ENCODE data around the gene ABLIM3.

The ABLIM3 gene

DNA sequence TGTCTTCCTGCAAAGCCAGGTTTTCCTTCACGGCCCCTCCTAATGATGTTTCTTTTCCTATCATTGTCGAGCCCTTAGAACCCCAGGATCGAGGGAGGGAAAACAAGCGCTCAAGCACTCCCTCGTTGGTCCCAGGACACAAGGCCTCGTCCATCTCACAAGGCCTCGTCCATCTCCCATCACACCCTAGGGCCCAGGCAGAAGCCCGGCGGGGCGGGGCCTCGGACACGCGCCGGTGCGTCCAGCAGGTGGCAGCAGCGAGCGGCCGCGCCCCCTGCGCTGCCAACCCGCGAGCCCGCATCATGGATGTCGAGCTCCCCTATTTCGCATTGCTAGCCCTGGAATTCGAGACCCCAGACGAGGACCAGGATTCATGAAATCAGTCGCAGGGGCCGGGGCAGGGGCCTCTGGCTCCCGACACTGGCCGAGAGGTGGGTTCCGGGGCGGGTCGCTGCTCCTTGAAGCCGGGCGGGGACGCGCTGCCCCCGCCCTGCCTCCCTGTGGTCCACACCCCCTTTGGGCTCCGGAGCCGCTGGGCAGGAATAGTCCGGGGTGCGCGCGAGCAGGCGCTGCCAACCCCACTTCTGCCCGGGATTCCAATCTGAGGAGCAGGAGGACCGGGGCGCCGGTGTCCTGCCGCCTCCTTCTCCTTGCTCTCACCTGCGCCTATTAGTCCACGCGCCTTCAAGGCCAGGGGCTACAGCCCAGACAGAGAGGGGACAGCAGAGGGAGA lies at the start of gene ABLIM3:
ABLIM3 (plus strand) TSS at position 270 of the 733 bp plus-strand sequence. CDS start 603 bp downstream, outside the sequence.
- peak; percentile 58 for DNase-seq

GRCh38 chr5:149093625-149094024 lies 47.7 kb upstream of the ABLIM3 start:
- DNase-seq, result no peak

GRCh38 chr5:149094996-149095395 lies 46.3 kb upstream of the ABLIM3 start:
- DNase-seq, result no peak

DNA sequence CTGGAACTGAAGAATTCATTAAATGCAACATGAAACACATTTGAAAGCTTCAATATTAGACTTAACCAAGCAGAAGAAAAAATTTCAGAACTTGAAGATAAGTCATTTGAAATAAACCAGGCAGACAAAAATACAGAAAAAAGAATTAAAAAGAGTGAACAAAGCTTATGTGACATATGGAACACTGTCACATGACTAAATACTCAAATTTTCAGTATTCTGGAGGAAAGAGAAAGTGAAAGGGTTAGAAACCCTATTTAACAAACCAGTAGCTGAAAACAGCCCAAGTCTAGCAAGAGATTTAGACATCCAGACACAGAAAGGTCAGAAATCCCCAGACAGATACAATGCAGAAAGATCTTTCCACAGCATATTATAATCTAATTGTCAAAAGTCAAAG lies 41.4 kb upstream of the ABLIM3 start:
- DNase-seq, result no peak

DNA sequence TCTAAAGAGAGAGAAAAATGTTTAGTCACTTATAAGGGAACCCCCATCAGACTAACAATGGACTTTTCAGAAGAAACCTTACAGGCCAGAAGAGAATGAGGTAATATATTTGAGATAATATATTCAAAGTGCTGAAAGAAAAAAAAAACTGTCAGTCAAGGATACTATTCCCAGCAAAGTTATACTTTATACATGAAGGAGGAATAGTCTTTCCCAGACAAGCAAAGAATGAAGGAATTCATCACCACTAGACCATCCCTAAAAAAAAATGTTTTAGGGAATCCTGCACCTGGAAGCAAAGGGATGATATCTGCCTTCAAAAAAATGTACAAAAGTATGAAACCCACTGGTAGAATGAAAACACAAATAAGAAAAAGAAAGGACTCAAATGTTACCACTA lies 41.0 kb upstream of the ABLIM3 start:
- no peak for DNase-seq

DNA sequence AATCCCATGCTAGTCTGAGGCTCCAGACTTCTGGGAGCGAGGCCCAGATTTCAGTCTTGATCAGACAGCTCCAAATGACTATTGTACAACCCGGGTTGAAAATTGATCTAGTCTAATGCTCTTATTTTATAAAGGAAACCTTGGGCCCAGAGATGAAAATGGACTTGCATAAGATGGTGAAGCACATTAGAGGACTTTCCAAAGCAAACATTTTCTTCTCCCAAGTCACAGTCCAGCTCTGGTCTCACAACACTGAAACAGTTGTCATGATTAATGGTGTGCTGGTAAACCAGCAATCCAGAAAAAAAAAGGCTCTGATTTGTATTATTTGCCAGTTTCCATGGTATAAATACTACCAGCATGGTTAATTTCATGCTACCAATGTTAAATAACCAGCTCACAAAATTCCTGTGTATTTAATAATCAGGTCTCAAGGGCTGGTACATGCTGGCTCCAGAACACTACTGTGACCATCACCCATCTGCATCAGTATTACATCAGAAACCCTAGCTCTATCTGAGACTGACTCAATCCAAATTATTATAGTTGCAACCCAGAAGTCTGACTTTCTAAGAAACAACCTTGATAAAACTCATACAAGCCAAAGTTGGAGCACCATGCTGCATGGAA lies 32.5 kb upstream of the ABLIM3 start:
- DNase-seq, result no peak

DNA sequence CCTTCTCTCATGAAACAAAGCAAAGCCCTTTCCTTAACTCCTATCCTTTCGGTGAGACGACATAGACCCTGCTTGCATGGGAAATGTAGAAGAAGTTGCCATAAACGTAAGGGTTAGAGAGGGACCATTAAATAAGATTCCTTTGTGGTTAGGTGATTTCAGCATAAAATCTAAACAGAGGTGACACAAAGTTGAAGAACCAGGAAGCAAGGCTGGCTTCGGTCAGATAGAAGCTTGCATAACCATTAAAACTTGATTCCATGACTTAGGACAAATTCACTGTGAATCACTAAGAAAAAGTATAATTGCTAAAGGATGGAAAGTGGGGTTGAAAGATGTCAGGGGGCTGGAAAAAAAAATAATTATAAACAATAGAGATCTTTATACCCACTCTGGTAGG lies 30.9 kb upstream of the ABLIM3 start:
- no peak for DNase-seq

DNA sequence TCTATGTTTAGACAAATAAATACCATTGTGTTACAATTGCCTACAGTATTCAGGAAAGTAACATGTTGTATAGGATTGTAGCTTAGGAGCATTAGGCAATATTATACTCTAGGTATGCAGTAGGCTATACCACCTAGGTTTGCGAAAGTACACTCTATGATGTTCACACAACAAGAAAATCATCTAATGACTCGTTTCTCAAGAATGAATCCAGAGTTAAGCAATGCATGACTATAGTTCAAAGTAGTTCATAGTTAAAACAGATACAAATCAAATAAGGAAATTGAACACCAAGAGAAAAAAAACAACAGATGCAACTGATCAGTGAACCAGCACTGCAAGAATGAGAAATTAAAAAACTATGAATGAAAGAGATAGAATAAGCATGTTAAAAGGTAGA lies 27.6 kb upstream of the ABLIM3 start:
- DNase-seq, result no peak

DNA sequence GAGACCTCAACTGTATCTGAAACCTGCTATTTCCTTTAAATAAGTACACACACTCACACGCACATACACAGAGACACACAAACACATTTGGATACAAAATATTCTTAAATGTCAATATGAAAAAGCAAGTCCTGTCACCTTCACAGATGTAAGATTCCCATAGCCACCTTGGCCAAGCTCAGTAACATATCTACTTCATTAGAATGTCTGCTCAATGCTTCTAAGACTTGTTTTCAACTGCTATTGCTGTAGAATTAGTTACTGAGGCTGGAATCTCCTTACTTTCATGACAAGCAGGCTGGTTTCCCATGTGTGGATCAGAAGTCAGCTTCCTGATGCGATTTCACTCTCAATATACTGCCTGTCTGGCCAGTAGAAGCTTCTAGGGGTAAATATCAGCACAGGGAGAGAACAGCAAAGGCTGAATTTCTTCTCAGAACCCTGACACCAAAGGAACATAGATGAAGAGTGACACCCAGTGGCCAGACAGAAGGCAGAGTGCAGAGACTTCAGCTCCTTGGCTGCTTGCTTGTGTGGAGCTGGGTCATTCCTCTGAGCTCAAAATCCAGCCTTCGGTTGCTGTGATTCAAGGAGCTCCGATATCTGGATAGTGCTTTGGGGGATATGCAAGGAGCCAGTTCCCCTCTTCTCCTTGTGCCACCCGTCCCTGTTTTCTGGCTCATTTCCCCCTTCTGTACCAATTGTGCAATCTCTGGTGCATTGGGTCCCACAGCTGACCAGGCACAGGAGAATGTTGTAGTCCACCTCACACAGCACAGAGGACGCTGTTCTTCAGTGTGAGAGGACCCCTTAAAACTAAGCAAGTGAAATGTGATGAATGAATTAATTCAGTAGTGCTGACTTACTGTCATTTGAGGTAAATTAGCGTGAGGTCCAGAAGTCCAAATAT lies 26.6 kb upstream of the ABLIM3 start:
- DNase-seq, result peak; percentile 7

GRCh38 chr5:149117970-149118369 lies 23.3 kb upstream of the ABLIM3 start:
- DNase-seq, result no peak

DNA sequence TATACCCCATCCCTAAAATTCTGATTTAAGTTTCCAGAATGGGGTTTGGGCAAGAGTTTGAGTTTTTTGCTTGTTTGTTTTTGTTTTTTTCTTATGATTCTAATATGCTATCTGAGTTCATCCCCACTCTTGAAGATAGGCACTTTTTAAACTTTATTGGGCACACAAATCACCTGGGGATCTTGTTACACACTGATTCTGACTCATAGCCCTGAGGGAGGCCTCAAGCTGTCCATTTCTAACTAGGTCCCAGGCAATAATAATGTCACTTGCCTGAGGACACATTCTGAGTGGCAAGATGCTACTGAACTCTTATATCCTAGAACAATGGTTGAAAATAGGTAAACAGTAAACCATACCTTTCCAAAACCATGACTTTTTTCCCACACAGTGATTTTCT lies 22.8 kb upstream of the ABLIM3 start:
- no peak for DNase-seq

GRCh38 chr5:149121145-149121544 lies 20.1 kb upstream of the ABLIM3 start:
- DNase-seq, result no peak

DNA sequence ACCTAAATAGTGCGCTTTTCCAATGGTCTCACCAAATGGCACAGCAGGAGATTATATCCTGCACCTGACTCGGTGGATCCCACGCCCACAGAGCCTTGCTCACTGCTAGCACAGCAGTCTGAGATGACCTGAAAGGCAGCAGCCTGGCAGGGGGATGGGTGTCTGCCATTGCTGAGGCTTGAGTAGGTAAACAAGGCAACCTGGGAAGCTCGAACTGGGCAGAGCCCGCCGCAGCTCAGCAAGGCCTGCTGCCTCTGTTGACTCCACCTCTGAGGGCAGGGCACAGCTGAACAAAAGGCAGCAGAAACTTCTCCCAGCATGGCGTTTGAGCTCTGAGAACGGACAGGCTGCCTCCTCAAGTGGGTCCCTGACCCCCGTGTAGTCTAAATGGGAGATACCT lies 18.1 kb upstream of the ABLIM3 start:
- DNase-seq, result no peak

DNA sequence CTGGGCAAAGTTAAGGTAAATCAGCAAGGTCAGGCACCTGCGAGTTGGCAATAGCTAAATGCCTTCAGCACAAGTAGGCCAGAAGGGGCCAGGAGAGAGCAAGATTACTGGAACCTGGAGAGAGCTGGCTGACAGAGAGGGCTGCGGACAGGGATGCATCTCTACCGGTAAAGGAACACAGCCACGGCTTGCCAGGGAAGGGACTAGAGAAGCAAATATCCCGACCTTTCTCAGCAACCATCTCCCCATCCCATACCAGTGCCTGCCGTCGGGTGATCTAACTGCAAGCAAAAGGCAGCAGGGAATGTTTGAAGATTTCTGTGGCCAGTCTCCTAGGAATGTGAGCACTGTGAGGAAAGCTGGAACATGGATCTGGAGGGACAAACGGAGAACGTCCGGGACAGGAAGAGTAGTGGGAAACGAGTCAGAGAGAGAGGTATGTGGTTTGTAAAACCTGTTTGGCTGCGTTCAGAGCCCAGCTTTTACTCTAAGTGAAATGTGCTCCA lies 15.9 kb upstream of the ABLIM3 start:
- DNase-seq, result no peak

- no peak for DNase-seq
These were observed 14.4 kb upstream of the ABLIM3 start for GRCh38 chr5:149126906-149127305.

DNA sequence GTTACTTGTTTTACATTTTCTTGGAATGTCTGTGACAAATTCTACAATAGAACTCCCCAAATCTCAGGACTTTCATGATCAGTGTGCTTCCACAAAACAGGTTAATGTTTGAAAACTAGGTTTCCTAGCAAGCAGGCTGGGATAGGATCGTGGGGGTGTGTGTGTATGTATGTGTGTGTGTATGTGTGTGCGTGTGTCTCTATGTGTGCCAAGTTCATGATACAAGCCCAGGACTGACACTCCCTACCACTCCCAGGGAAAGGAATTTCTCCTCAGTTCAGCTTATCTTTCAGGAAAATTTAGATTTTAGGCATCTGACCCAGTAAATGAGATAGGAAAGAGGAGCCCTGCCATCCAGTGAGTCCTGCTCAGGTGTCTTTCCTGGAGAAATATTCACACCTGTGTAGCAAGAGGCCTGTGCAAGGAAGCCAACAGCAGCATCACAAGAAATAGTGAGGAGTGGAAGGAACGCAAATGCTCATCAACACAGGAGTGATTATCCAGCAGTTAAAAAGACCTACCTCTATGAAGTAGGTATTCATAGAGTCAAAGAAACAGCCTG lies 13.8 kb upstream of the ABLIM3 start:
- no peak for DNase-seq

GRCh38 chr5:149128023-149128875 lies 13.0 kb upstream of the ABLIM3 start:
- DNase-seq, result no peak

GRCh38 chr5:149129181-149129580 lies 12.1 kb upstream of the ABLIM3 start:
- DNase-seq, result no peak

DNA sequence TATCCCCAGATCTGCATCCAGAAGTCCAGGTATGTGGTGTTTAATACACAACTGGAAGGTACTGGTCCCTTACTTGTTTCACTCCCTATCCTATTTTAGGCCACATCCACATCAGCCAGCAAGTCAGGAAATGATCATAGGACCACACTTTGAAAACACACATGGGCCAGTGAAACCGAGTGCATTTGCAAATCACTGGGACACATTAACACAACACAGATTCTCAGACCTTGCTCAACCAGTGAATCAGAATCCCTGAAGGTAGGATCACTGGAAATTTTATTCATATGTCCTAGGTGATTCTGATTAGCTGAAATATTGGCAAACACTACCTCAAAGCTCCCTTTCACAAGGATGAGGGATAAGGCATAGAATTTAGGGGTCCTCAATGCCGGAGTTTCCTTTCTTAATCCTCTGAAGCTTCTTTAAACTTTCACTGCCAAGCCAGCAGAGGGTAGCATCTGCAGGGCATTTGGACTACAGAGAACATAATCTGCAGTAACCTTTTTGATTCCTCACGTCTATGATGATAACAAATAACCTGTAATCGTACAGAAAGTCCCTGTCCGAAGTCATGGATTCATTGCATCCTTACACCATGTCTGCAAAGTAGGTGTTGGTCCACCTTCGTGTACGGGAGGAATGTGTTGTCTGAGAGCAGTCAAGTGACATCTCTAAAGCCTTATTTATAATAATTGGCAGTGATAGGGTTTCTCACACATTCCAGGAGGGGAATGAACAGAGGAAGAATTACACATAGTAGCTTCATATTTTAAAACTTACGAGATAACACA lies 11.0 kb upstream of the ABLIM3 start:
- no peak for DNase-seq

DNA sequence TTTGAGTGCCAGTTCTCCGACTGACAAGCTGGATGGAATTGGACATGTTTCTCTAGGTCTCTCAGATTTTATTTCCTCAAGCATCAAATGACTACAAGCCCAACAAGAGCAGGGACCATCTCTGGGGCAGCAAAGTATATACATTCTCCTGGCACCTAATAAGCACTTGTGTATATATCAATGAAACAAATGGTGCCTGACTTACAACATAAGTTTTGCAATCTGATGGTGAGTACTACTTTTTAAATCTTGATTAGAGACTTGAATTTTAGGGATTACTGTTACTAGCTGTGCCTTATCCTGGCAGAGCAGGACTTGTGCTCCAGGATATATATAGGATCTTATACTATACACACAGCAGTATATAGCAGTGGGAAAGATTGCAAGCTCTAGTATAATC lies 8.8 kb upstream of the ABLIM3 start:
- DNase-seq, result no peak
